Measurements from ENCODE around the gene CTBP2. TPM values are rescaled to one million over a fixed set of nuclear protein-coding genes. Genes with fewer than 3 reads are reported as not detected.

CTBP2 gene
- total and polyA plus RNA-seq, 4 donors, result 3.4 to 59.2 (median 5.5) TPM

- H3K36me3 ChIP-seq (ENCODE audit: control insufficient read depth in 4 of 4, insufficient read depth in 3 of 4, low read depth in 1 of 4, low read length in 3 of 4), result peaks cover 0 to 9% (median 2%) of the 10 kb centered on the region in 4 donors
- peak; percentile 24 for DNase-seq (ENCODE audit: low spot score)
- no peak for TF ChIP-seq HNF4G (IDR thresholded peaks at IDR 0.05)
- no peak for TF ChIP-seq YY1 (IDR thresholded peaks at IDR 0.05)
- TF ChIP-seq NR2F2 (IDR thresholded peaks at IDR 0.05), result no peak
- TF ChIP-seq EGR1 (IDR thresholded peaks at IDR 0.05; ENCODE audit: low read depth in 2 of 2), result no peak
- TF ChIP-seq FOXA2 (IDR thresholded peaks at IDR 0.05), result no peak
- no peak for TF ChIP-seq RXRA (IDR thresholded peaks at IDR 0.05)
- no peak for TF ChIP-seq ZBTB33 (IDR thresholded peaks at IDR 0.05)
- no peak for TF ChIP-seq SP1 (IDR thresholded peaks at IDR 0.05)
- no peak for TF ChIP-seq TAF1 (conservative IDR thresholded peaks at IDR 0.05)
- no peak for TF ChIP-seq GABPA (IDR thresholded peaks at IDR 0.05 in 1 of 2, conservative IDR thresholded peaks at IDR 0.05 in 1 of 2)
- no peak for TF ChIP-seq HNF4A (conservative IDR thresholded peaks at IDR 0.05)
- no peak for TF ChIP-seq MAX (IDR thresholded peaks at IDR 0.05)
- H3K27me3 ChIP-seq (ENCODE audit: control insufficient read depth in 4 of 4, insufficient read depth in 4 of 4, low read length in 3 of 4), result no peaks in the 10 kb centered on the region
- 92% methylated on average over 24 of the region's 24 CpGs for WGBS
- H3K4me3 ChIP-seq (ENCODE audit: low read depth in 1 of 3, low read length in 3 of 3), result no peak overlapping the region
- H3K4me1 ChIP-seq (ENCODE audit: control insufficient read depth in 4 of 4, insufficient read depth in 4 of 4, low read length in 3 of 4), result peaks cover 0 to 7% (median 2%) of the 10 kb centered on the region in 4 donors
- no peak overlapping the region for H3K27ac ChIP-seq (ENCODE audit: low read depth in 1 of 2, low read length in 2 of 2)
- H3K9me3 ChIP-seq (ENCODE audit: control insufficient read depth in 4 of 4, low read length in 3 of 4), result no peaks in the 10 kb centered on the region
- H3K9ac ChIP-seq (ENCODE audit: low read depth in 1 of 2, low read length in 2 of 2), result no peak overlapping the region
Measured at GRCh38 chr10:124996127-124996853, 164.1 kb downstream of the CTBP2 start.

- TF ChIP-seq ZBTB33 (IDR thresholded peaks at IDR 0.05) (no peak), RAD21 (IDR thresholded peaks at IDR 0.05) (no peak), EGR1 (IDR thresholded peaks at IDR 0.05; ENCODE audit: low read depth in 2 of 2) (no peak), GABPA (IDR thresholded peaks at IDR 0.05 in 1 of 2, conservative IDR thresholded peaks at IDR 0.05 in 1 of 2) (no peak), FOXA1 (IDR thresholded peaks at IDR 0.05) (no peak), JUND (IDR thresholded peaks at IDR 0.05) (no peak), HNF4G (IDR thresholded peaks at IDR 0.05) (no peak), HNF4A (conservative IDR thresholded peaks at IDR 0.05) (no peak), FOXA2 (IDR thresholded peaks at IDR 0.05) (no peak), REST (IDR thresholded peaks at IDR 0.05) (no peak), MAX (IDR thresholded peaks at IDR 0.05) (no peak)
- peak; percentile 29 for DNase-seq (ENCODE audit: low spot score)
- no peak overlapping the region for H3K27ac ChIP-seq (ENCODE audit: low read depth in 1 of 2, low read length in 2 of 2)
- H3K9me3 ChIP-seq (ENCODE audit: control insufficient read depth in 4 of 4, low read length in 3 of 4), result no peaks in the 10 kb centered on the region
- H3K36me3 ChIP-seq (ENCODE audit: control insufficient read depth in 4 of 4, insufficient read depth in 3 of 4, low read depth in 1 of 4, low read length in 3 of 4), result peaks cover 0 to 9% (median 3%) of the 10 kb centered on the region in 4 donors
- no peaks in the 10 kb centered on the region for H3K27me3 ChIP-seq (ENCODE audit: control insufficient read depth in 4 of 4, insufficient read depth in 4 of 4, low read length in 3 of 4)
- H3K4me1 ChIP-seq (ENCODE audit: control insufficient read depth in 4 of 4, insufficient read depth in 4 of 4, low read length in 3 of 4), result peaks cover 0 to 7% (median 2%) of the 10 kb centered on the region in 4 donors
- H3K9ac ChIP-seq (ENCODE audit: low read depth in 1 of 2, low read length in 2 of 2), result no peak overlapping the region
- no peak overlapping the region for H3K4me3 ChIP-seq (ENCODE audit: low read depth in 1 of 3, low read length in 3 of 3)
- WGBS, result 84% methylated on average over 11 of the region's 11 CpGs
Measured at GRCh38 chr10:124995605-124996004, 164.8 kb downstream of the CTBP2 start.
